ENCODE results near the gene POLD2. TPM values are rescaled to one million over a fixed set of nuclear protein-coding genes. Genes with fewer than 3 reads are reported as not detected.

POLD2 gene
- total RNA-seq, 1 donor from 2014 or later = 103 TPM

- Histone ChIP-seq H3K27me3 (ENCODE audit: control insufficient read depth, insufficient read depth, low read length) (no peaks in the 10 kb centered on the region), H3K36me3 (ENCODE audit: control insufficient read depth, insufficient read depth, low read length) (no peaks in the 10 kb centered on the region), H3K4me3 (ENCODE audit: low read depth, low read length) (no peak overlapping the region)
- FAIRE-seq = no peak
- no peak for DNase-seq (ENCODE audit: low read depth)
- no peak for TF ChIP-seq CTCF (IDR thresholded peaks at IDR 0.05; ENCODE audit: insufficient read depth, low read length, severe bottlenecking)
These were observed 17.5 kb downstream of the POLD2 start for GRCh38 chr7:44105832-44106231.

- peak; percentile 72 for DNase-seq (ENCODE audit: low read depth)
- no peaks in the 10 kb centered on the region for H3K27me3 ChIP-seq (ENCODE audit: control insufficient read depth, insufficient read depth, low read length)
- H3K4me3 ChIP-seq (ENCODE audit: low read depth, low read length) = no peak overlapping the region
- TF ChIP-seq CTCF (IDR thresholded peaks at IDR 0.05; ENCODE audit: insufficient read depth, low read length, severe bottlenecking) = no peak
- FAIRE-seq = no peak
- no peaks in the 10 kb centered on the region for H3K36me3 ChIP-seq (ENCODE audit: control insufficient read depth, insufficient read depth, low read length)
These were observed 18.2 kb downstream of the POLD2 start for GRCh38 chr7:44104860-44105771.

- H3K4me3 ChIP-seq (ENCODE audit: low read depth, low read length) = peak within 1 kb of the TSS; percentile 15
- DNase-seq (ENCODE audit: low read depth) = no peak
- no peak for FAIRE-seq
- H3K36me3 ChIP-seq (ENCODE audit: control insufficient read depth, insufficient read depth, low read length) = no peaks in the 10 kb centered on the region
- no peaks in the 10 kb centered on the region for H3K27me3 ChIP-seq (ENCODE audit: control insufficient read depth, insufficient read depth, low read length)
- TF ChIP-seq CTCF (IDR thresholded peaks at IDR 0.05; ENCODE audit: insufficient read depth, low read length, severe bottlenecking) = no peak
These were observed 19.2 kb downstream of the POLD2 start, which contains the start of gene AEBP1 for GRCh38 chr7:44103923-44104859. Gene AEBP1, plus strand, starts transcription at chr7:44104345. Its CDS starts 321 bp downstream, at chr7:44104666.

GRCh38 chr7:44103566-44103922 lies 19.8 kb downstream of the POLD2 start:
- no peak for TF ChIP-seq CTCF (IDR thresholded peaks at IDR 0.05; ENCODE audit: insufficient read depth, low read length, severe bottlenecking)
- no peak overlapping the region for H3K4me3 ChIP-seq (ENCODE audit: low read depth, low read length)
- no peak for FAIRE-seq
- H3K27me3 ChIP-seq (ENCODE audit: control insufficient read depth, insufficient read depth, low read length) = no peaks in the 10 kb centered on the region
- no peak for DNase-seq (ENCODE audit: low read depth)
- H3K36me3 ChIP-seq (ENCODE audit: control insufficient read depth, insufficient read depth, low read length) = no peaks in the 10 kb centered on the region

- DNase-seq (ENCODE audit: low read depth) (no peak), FAIRE-seq (peak; percentile 18)
- no peaks in the 10 kb centered on the region for H3K36me3 ChIP-seq (ENCODE audit: control insufficient read depth, insufficient read depth, low read length)
- H3K27me3 ChIP-seq (ENCODE audit: control insufficient read depth, insufficient read depth, low read length) = no peaks in the 10 kb centered on the region
- no peak overlapping the region for H3K4me3 ChIP-seq (ENCODE audit: low read depth, low read length)
- no peak for TF ChIP-seq CTCF (IDR thresholded peaks at IDR 0.05; ENCODE audit: insufficient read depth, low read length, severe bottlenecking)
These were observed 20.3 kb downstream of the POLD2 start for GRCh38 chr7:44102846-44103565.

All from bronchial epithelial cell (primary cell).